CD4-positive, alpha-beta T cell treated with Interleukin-17A for 4 hours (primary cell): ENCODE results near the gene OR6T1.

Source experiments
- DNase-seq: peaks from one replicate; pipeline ENCODE4 v3.0.0-alpha.2; 2020; ENCODE audit warnings: mixed read lengths

The OR6T1 gene, protein sequence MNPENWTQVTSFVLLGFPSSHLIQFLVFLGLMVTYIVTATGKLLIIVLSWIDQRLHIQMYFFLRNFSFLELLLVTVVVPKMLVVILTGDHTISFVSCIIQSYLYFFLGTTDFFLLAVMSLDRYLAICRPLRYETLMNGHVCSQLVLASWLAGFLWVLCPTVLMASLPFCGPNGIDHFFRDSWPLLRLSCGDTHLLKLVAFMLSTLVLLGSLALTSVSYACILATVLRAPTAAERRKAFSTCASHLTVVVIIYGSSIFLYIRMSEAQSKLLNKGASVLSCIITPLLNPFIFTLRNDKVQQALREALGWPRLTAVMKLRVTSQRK

DNA sequence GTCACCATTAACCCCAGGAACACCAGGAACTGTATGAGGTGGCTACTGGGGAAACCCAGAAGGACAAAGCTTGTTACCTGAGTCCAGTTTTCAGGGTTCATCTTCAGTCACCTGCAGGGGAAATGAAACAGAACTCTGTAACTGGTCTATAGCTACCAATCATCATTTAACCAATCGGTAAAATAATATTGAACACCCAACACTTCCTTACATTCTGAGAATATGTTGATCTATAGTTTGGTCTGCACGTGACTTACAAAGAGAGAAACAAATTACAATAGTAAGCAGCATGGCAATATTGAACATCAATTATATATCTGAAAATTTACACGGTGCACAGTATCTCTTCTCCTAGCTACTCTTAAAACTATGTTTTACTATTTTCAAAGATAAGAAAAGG, at the start of gene OR6T1:
TSS of gene OR6T1 (minus strand) at position 101 of the 400 bp plus-strand sequence. CDS start at position 101, 0 bp downstream.
- no peak for DNase-seq

DNA sequence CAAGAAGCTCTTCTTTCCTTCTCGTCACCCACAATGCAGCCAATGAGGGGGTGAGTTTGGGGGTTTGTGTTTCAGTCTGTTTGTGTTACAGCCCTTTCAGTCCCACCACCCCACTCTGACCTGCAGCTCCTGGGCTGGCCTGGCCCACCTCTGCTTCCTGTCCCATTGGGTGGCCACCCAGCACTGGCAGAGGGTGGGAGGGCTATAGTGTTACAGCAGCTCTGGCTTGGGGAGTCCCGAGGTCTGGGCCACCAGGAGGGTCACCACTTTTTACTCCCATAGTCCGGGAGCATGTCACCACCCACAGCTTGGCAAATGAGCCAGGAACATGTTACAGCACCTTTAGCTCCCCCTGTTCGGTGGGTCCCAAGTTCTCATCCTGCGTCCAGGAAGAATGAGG, 35.7 kb upstream of the OR6T1 start:
- DNase-seq, result no peak

DNA sequence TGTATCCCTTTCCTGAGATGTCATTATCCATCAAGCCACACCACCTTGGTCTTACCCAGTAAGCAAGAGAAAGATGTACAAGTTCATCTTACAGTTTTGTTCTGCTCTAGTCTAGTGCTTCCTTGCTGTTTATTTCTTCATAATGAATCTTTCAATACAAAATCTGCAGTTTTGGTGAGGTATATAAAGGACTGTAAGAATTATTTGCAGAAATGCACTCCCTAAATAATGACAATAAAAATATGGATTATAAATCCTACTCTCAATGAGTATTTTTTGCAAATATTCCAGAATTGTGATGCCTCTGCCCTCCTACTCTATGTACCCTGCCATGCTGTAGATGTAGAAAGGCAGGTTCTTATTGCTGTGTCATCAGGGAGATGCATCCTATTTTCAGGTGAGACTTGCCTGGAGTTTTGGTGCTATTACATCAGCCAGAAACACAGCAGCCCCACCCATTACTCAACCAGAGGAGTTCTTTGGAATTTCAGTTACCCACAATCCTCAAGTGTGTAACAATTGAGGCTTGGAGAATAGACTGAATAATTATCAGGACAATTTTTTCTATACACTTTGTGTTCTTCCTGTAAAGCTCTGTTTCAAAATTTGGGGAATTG, 34.2 kb upstream of the OR6T1 start, which contains the start of gene OR10S1:
TSS of gene OR10S1 (minus strand) at position 51 of the 617 bp plus-strand sequence. CDS start 117 bp downstream, outside the sequence.
- DNase-seq, result no peak

DNA sequence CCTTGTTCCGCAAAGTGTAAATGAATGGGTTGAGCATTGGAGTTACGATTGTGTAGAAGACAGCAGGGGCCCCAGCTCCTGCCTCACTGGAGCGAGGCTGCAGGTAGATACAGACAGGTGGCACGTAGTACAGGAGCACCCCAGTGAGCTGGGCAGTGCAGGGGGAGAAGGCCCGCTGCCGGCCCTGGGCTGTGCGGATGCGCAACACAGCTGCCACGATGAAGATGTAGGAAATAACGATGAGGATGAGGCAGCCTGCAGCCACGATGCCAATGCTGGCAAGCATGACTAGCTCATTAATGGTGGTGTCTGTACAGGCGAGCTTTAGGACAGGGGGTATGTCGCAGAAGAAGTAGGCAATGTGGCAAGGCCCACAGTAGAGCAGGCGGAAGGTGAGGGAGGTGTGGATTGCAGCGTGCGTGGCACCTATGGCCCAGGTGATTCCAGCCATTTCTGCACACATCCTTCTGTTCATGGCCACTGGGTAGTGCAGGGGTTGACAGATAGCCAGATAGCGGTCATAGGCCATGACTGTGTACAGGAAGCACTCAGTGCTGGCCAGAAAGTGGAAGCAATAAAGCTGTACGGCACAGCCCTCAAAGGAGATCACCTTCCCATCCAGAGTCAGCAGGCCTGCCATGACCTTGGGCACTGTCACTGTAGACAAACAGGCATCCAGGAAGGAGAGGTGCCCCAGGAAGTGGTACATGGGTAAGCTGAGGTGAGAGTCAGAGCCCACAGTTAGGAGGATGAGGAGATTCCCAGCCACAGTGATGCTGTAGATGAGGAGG, 33.3 kb upstream of the OR6T1 start:
- DNase-seq, result no peak

DNA sequence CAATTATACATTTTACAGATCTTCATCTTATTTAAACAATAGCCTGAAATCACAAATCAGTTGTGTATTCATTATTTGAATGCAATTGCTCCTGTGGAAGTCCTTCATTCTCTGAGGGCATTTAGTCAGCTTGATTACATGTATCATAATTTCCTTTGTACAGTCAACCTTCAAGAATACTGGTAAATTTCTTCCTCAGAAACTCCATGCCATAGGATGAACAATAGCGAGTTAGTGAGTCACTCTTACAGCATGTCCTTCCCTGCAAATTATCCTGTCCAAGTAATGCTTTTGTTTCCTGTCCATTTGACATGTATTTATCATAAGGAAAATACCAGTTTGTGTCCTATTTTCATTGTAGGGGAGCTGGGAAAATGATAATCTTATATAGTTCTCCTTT, 30.2 kb upstream of the OR6T1 start:
- no peak for DNase-seq

DNA sequence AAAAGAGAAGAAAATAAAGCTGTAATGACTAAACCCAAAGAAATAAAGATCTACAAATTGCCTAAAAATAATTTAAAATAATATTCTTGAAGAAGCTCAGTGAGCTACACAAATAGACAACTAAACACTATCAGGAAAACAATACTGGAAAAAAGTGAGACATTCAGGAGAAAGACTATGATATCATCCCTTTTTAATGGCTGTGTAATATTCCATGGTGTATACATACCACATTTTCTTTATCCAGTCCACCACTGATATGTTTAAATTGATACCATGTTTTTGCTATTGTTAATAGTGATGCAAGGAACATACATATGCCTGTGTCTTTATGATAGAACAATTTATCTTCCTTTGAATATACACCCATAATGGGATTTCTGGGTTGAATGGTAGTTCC, 13.1 kb upstream of the OR6T1 start:
- DNase-seq, result no peak

DNA sequence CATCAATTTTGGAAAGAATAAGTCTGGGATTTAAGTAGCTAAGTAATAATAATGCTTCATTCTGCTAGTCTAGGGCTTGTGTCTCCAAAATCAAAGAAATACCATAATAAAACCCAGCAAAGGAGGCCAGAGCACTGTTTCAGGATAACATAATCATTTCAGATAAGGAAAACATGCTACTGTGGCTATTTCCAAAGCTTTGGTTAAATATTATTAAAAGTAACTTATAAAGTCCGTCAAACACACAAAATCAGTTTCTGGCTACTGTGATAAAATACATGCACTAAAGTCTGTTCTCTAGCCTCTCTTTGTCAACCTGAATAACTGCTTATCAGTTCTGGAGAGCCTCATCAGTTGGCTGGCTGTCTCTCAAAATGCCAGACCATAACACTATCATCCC, 1.5 kb upstream of the OR6T1 start:
- DNase-seq, result no peak

DNA sequence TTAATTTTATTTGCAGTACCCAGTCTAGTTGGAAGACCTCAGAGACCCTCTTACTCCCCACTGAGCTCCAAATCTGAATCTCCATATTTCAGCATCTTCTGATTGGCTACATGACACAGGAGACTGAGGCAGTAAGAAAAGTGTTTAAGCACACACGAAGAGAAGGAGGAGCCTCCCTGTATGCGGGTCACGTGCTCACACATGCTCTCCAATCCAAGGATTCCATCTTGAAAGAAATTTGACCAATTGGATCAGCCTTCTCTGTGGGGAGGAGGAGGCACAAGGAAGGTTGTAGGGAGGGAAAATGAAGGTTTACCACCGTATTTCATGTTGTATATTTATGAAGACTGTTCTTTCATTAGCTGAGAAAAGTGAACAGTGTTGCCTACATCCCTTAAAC, 1.2 kb downstream of the OR6T1 start:
- DNase-seq, result no peak

DNA sequence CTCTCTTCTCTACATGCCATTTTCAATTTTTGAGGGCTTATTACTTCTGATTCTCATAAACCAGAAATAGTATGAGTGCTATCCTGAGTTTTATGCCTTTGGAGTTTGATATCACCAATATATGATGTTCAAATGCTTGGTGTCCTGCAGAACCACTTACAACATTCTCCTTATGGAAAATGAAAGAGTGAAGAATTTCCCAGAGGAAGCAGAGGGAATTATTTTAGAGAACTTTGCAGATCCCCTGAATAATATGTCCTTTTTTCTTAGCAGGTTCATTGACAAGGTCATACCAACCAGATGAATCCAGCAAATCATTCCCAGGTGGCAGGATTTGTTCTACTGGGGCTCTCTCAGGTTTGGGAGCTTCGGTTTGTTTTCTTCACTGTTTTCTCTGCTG, 4.3 kb downstream of the OR6T1 start, which contains the start of gene OR4D5:
TSS of gene OR4D5 (plus strand) at position 301 of the 400 bp plus-strand sequence. CDS start at position 301, 0 bp downstream.
- no peak for DNase-seq

DNA sequence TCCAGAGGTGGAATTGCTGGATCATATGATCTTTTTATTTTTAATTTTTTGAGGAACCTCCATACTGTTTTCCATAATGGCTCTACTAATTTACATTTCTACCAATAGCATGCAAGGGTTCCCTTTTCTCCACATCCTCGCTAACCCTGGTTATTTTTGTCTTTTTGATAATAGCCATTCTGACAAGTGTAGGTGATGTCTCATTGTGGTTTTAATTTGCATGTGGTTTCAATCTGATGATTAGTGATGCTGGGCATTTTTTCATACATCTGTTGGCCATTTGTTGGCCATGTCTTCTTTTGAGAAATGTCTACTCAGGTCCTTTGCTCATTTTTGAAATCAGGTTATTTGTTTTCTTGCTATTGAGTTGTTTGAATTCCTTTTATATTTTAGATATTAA, 19.6 kb downstream of the OR6T1 start:
- DNase-seq, result no peak

DNA sequence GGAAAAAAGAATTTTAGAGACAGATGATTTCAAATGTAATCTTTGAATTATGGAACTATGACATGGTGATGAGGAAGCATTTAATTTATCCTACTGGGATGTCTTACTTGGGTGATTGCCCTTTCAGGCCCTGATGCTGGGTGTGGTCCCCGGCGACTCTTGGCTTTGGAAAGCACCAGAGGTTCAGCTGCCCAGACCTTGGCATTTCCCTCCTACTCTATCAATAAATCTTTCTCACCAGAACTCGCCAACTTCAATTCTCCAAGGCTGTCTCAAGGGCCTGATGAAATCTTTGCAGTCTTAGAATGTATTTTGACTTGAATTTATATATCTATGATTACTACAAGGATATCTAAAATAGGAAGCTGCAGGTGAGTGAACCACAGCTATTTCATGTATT, 22.7 kb downstream of the OR6T1 start:
- no peak for DNase-seq

DNA sequence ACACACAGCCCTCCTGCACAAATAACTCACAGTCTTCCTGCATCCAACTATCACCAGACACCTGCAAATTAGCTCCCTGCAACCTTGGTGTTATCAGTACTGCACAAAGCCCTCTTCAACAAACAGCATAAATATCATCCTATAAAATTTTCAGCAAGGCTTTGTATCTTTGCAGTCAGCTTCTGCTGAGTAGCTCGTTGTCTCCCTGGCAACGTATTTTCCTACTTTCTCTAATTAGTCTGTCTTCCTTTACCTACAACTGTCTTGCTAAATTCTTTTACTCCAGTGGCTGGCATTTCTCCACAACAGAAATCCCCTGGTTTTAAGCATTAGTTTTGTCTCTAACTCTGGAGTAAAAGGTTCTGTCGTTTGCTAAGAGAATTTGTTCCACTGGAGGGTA, 37.8 kb downstream of the OR6T1 start:
- DNase-seq, result no peak

DNA sequence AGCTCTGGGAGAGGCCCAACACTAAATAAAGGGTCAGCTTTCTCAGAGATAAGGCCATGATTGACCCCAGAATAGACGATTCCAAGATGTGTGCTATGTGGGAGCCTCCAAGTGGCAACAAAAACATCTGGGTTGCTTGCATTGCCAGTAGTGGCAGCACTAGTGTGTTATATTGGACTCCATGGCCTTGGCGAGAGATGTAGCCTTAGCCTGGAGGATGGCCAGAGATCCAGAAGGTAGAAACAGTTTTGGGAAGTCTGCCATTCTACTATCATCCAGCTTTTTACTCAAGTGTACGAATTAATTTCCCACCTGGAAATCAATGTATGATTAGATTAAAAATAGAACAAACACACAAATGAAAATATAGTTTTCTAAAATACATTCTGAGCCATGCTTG, 38.7 kb downstream of the OR6T1 start:
- DNase-seq, result no peak

DNA sequence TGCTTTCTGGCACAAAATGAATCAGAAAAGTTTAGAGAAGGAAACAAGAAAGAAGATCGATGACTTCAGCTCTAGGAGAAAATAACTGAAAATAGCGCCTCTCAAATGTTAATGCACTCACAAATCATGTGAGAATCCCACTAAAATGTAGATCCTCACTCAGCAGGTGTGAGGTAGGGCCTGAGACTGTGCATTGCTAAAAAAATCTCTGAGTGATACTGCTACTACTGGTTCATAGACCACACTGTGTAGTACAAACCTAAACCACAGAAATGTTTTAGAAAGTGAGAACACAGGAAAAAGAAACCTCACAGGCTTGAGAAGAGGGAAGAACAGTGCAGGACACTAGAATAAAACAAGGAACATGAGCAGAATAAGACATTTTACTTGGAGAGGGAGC, 39.7 kb downstream of the OR6T1 start:
- DNase-seq, result no peak

DNA sequence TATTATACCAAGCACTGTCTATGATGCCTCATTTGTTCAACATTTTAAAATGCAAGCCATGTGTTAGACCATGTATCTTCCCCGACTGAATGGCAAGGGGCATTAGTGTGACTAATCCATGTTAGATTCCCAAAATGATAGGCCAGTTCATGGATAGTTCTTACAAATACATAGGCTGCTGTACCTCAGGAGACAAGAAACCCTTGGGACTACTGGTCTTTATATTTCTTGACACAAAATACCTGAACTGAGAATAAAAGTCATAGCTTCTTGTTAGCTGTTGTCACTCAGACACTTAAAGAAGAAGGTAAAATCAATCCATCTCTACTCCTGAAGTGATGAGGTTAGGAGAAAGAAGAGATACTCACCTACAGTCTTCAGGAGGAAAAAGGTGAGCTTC, 41.8 kb downstream of the OR6T1 start, which contains the start of gene OR8D4:
TSS of gene OR8D4 (plus strand) at position 301 of the 400 bp plus-strand sequence. CDS start 4,265 bp downstream, outside the sequence.
- DNase-seq, result no peak

DNA sequence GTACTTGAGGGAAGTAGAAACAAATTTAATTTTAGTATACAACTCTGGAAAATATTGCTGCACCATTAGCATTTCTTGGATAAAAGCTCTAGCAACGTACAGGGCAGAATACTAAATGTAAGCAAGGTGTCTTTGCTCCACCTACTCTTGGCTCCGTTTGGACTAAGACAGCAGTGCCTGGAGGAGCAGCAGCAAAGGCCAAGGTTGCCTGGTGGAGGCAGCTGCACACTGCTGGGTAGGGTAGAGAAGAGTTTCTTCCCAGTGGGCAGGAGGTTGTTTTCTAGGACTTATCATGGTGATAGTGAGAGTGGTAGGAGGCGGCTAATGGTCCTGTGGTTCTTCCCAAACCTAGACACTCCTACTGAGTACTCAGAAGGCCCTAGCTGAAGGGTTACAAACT, 43.8 kb downstream of the OR6T1 start:
- no peak for DNase-seq
